GM12892 (cell line): ENCODE data around the gene OTOS.

Experiments
- POLR2A ChIP-seq: IDR thresholded peaks from 2 replicates; pipeline ENCODE4 v1.6.1; 2011; ENCODE audit warnings: low read depth, low read length, control low read depth
- TAF1 ChIP-seq: IDR thresholded peaks from 2 replicates; pipeline ENCODE4 v1.6.1; 2011; ENCODE audit warnings: low read depth, mild to moderate bottlenecking, control low read depth, low read length, borderline replicate concordance

GRCh38 chr2:240162531-240162930 is 22.1 kb upstream of the OTOS start:
- TF ChIP-seq TAF1: no peak
- no peak for TF ChIP-seq POLR2A
